Measurements from ENCODE around the gene ROCK2. TPM values are rescaled to one million over a fixed set of nuclear protein-coding genes. Genes with fewer than 3 reads are reported as not detected.

ROCK2 gene
- total and polyA plus RNA-seq, 4 donors: 5.3 to 31.0 (median 12.2) TPM

- no peak for DNase-seq (ENCODE audit: low spot score)
- WGBS: 94% methylated on average over 16 of the region's 16 CpGs
- no peak overlapping the region for H3K9ac ChIP-seq (ENCODE audit: low read depth in 1 of 2, low read length in 2 of 2)
- H3K27me3 ChIP-seq (ENCODE audit: control insufficient read depth in 4 of 4, insufficient read depth in 4 of 4, low read length in 3 of 4): no peaks in the 10 kb centered on the region
- no peaks in the 10 kb centered on the region for H3K4me1 ChIP-seq (ENCODE audit: control insufficient read depth in 4 of 4, insufficient read depth in 4 of 4, low read length in 3 of 4)
- no peak overlapping the region for H3K4me3 ChIP-seq (ENCODE audit: low read depth in 1 of 3, low read length in 3 of 3)
- H3K9me3 ChIP-seq (ENCODE audit: control insufficient read depth in 4 of 4, low read length in 3 of 4): no peaks in the 10 kb centered on the region
- TF ChIP-seq ATF3 (IDR thresholded peaks at IDR 0.05) (no peak), HNF4A (conservative IDR thresholded peaks at IDR 0.05) (no peak), HNF4G (IDR thresholded peaks at IDR 0.05) (no peak), NR2F2 (IDR thresholded peaks at IDR 0.05) (no peak), EGR1 (IDR thresholded peaks at IDR 0.05; ENCODE audit: low read depth in 2 of 2) (no peak), CTCF (IDR thresholded peaks at IDR 0.05; ENCODE audit: low read depth, low read length, missing input control) (no peak), FOXA1 (IDR thresholded peaks at IDR 0.05) (no peak), YY1 (IDR thresholded peaks at IDR 0.05) (no peak), ZBTB33 (IDR thresholded peaks at IDR 0.05) (no peak), RXRA (IDR thresholded peaks at IDR 0.05) (no peak), REST (IDR thresholded peaks at IDR 0.05) (no peak), FOXA2 (IDR thresholded peaks at IDR 0.05) (no peak), JUND (IDR thresholded peaks at IDR 0.05) (no peak), RAD21 (IDR thresholded peaks at IDR 0.05) (no peak), TAF1 (conservative IDR thresholded peaks at IDR 0.05) (no peak), SP1 (IDR thresholded peaks at IDR 0.05) (no peak), GABPA (IDR thresholded peaks at IDR 0.05 in 1 of 2, conservative IDR thresholded peaks at IDR 0.05 in 1 of 2) (no peak), MAX (IDR thresholded peaks at IDR 0.05) (no peak)
- no peaks in the 10 kb centered on the region for H3K36me3 ChIP-seq (ENCODE audit: control insufficient read depth in 4 of 4, insufficient read depth in 3 of 4, low read depth in 1 of 4, low read length in 3 of 4)
- no peak overlapping the region for H3K27ac ChIP-seq (ENCODE audit: low read depth in 1 of 2, low read length in 2 of 2)
Observed at GRCh38 chr2:11163439-11164317, 180.8 kb downstream of the ROCK2 start.
